Gastroesophageal sphincter (tissue), 3 donors: ENCODE measurements around the gene RAB28.

Experiments
- POLR2A ChIP-seq, 2 donors: fragments of 450-650 bp; IDR thresholded peaks; one replicate each; pipeline ENCODE4 v1.6.1; 2017; ENCODE audit warnings: antibody characterized with exemption in 2 of 2, mild to moderate bottlenecking in 2 of 2, moderate library complexity in 1 of 2
- POLR2AphosphoS5 ChIP-seq: sonication (generic); formaldehyde crosslinking; IDR thresholded peaks from one replicate; pipeline ENCODE4 v1.6.1; 2017; ENCODE audit warnings: antibody characterized with exemption
- TF ChIP-seq, protein P1 (sequence below), 4 experiments: fragments of 200-600 bp in 2 of 4; fragments of 450-650 bp in 2 of 4; sonication (generic) in 1 of 4; IDR thresholded peaks; one replicate each; pipeline ENCODE4 v1.5.1; 2017 to 2019; ENCODE audit warnings: antibody characterized with exemption in 4 of 4, mild to moderate bottlenecking in 2 of 4, moderate library complexity in 2 of 4

DNA sequence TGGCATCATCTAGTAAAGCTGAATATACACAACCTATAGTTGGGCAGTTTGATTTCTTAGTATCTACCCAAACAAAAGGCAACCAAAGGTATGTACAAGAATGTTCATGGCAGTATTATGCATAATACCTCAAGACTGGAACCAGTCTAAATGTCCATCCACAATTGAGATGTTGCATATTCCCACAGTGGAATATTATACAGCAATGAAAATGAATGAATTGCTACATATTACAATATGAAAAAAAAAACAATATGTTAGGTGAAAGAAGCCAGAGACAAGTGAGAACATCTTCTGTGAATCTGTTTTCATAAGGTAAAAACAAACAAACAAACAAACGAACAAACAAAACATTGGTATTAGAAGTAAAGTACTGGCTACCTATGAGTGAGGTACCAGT lies 11.6 kb upstream of the RAB28 start:
- TF ChIP-seq, protein P1, sequence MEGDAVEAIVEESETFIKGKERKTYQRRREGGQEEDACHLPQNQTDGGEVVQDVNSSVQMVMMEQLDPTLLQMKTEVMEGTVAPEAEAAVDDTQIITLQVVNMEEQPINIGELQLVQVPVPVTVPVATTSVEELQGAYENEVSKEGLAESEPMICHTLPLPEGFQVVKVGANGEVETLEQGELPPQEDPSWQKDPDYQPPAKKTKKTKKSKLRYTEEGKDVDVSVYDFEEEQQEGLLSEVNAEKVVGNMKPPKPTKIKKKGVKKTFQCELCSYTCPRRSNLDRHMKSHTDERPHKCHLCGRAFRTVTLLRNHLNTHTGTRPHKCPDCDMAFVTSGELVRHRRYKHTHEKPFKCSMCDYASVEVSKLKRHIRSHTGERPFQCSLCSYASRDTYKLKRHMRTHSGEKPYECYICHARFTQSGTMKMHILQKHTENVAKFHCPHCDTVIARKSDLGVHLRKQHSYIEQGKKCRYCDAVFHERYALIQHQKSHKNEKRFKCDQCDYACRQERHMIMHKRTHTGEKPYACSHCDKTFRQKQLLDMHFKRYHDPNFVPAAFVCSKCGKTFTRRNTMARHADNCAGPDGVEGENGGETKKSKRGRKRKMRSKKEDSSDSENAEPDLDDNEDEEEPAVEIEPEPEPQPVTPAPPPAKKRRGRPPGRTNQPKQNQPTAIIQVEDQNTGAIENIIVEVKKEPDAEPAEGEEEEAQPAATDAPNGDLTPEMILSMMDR (IDR thresholded peaks at IDR 0.05) = no peak
- TF ChIP-seq POLR2A (IDR thresholded peaks at IDR 0.05) = no peak
- no peak for TF ChIP-seq POLR2AphosphoS5
